ENCODE results near the gene HOXB9. TPM values are rescaled to one million over a fixed set of nuclear protein-coding genes. Genes with fewer than 3 reads are reported as not detected.

The HOXB9 gene
- total and polyA plus RNA-seq, 11 donors: not detected

- peaks cover 0 to 40% (median 13%) of the 10 kb centered on the region in 12 donors for H3K4me1 ChIP-seq
- H3K27me3 ChIP-seq: peaks cover 46 to 100% (median 93%) of the 10 kb centered on the region in 9 donors
- no peak for ATAC-seq
- no peak overlapping the region for H3K4me3 ChIP-seq
- H3K27ac ChIP-seq: peak overlapping the region in 1 of 12 donors; percentile 97
- H3K9me3 ChIP-seq: no peaks in the 10 kb centered on the region
- no peaks in the 10 kb centered on the region for H3K36me3 ChIP-seq
- intact Hi-C loops (cut with DNase I): no loop called here
- WGBS, 4 donors: 27 to 37% (median 32%) methylated on average over 5 of the region's 5 CpGs
- DNase-seq: no peak
- TF ChIP-seq POLR2A (IDR thresholded peaks at IDR 0.05) (no peak), CTCF (IDR thresholded peaks at IDR 0.05) (no peak)
These were observed 38.7 kb downstream of the HOXB9 start for GRCh38 chr17:48587276-48588073.

- peaks cover 46 to 100% (median 93%) of the 10 kb centered on the region in 9 donors for H3K27me3 ChIP-seq
- H3K9me3 ChIP-seq: no peaks in the 10 kb centered on the region
- H3K36me3 ChIP-seq: no peaks in the 10 kb centered on the region
- DNase-seq (no peak), ATAC-seq (no peak)
- peak overlapping the region in 11 of 12 donors; percentile 27 to 71 (median 54) for H3K4me3 ChIP-seq
- H3K27ac ChIP-seq: peak overlapping the region in 7 of 12 donors; percentile 56 to 97 (median 73)
- WGBS, 4 donors: 14 to 31% (median 25%) methylated on average over 34 of the region's 34 CpGs
- peaks cover 0 to 42% (median 13%) of the 10 kb centered on the region in 12 donors for H3K4me1 ChIP-seq
- no peak for TF ChIP-seq CTCF (IDR thresholded peaks at IDR 0.05)
- no peak for TF ChIP-seq POLR2A (IDR thresholded peaks at IDR 0.05)
- intact Hi-C loops (cut with DNase I): no loop called here
These were observed 39.6 kb downstream of the HOXB9 start for GRCh38 chr17:48586355-48587258.

GRCh38 chr17:48584223-48584741 lies 41.9 kb downstream of the HOXB9 start:
- 28 to 57% (median 34%) methylated on average over 2 of the region's 2 CpGs for WGBS, 4 donors
- Histone ChIP-seq H3K27ac (peak overlapping the region in 1 of 12 donors; percentile 97), H3K4me1 (peaks cover 0 to 43% (median 13%) of the 10 kb centered on the region in 12 donors), H3K36me3 (no peaks in the 10 kb centered on the region), H3K9me3 (no peaks in the 10 kb centered on the region), H3K4me3 (no peak overlapping the region), H3K27me3 (peaks cover 57 to 100% (median 96%) of the 10 kb centered on the region in 9 donors)
- ATAC-seq: no peak
- TF ChIP-seq POLR2A (IDR thresholded peaks at IDR 0.05): no peak
- TF ChIP-seq CTCF (IDR thresholded peaks at IDR 0.05): no peak
- no peak for DNase-seq
- intact Hi-C loops (cut with DNase I): no loop called here
